Osteoblast (primary cell): ENCODE results near the gene SPEF2. TPM values are rescaled to one million over a fixed set of nuclear protein-coding genes. Genes with fewer than 3 reads are reported as not detected.
"Not testable (repeated sequence)": the region's sequence is repeated elsewhere in the genome, so short reads cannot be mapped to it uniquely, and the experiment has no call there.

Source experiments
- DNase-seq: peaks from one replicate; pipeline ENCODE4 v3.0.0; 2011; ENCODE audit warnings: low spot score, mixed read lengths; ENCODE audit not compliant: insufficient read length; ENCODE audit errors: missing footprints
- H2AFZ ChIP-seq: 2 replicates; pipeline ENCODE4 v1.6.0; 2011; ENCODE audit warnings: mild to moderate bottlenecking, low read length
- H3K27ac ChIP-seq: 2 replicates; pipeline ENCODE4 v1.5.1; 2011; ENCODE audit warnings: mild to moderate bottlenecking, low read depth, low read length, moderate library complexity
- H3K27me3 ChIP-seq: 2 replicates; pipeline ENCODE4 v1.6.0; 2012; ENCODE audit warnings: mild to moderate bottlenecking, control low read depth, inconsistent platforms, low read length, moderate library complexity; ENCODE audit not compliant: insufficient read depth
- H3K36me3 ChIP-seq: 2 replicates; pipeline ENCODE4 v1.5.1; 2011; ENCODE audit warnings: mild to moderate bottlenecking, low read length, control low read depth, moderate library complexity; ENCODE audit not compliant: insufficient read depth
- H3K4me1 ChIP-seq: 2 replicates; pipeline ENCODE4 v1.5.1; 2011; ENCODE audit warnings: mild to moderate bottlenecking, low read length, control low read depth, moderate library complexity; ENCODE audit not compliant: insufficient read depth
- H3K4me2 ChIP-seq: 2 replicates; pipeline ENCODE4 v1.6.0; 2011; ENCODE audit warnings: mild to moderate bottlenecking, low read length; ENCODE audit not compliant: insufficient read depth
- H3K4me3 ChIP-seq: fragments of 200-600 bp; sonication (generic); 3 replicates; pipeline ENCODE4 v1.5.1; 2012; ENCODE audit warnings: mild to moderate bottlenecking, low read length, inconsistent platforms; ENCODE audit not compliant: insufficient read depth
- H3K79me2 ChIP-seq: 2 replicates; pipeline ENCODE4 v1.6.0; 2012; ENCODE audit warnings: mild to moderate bottlenecking, low read length, control low read depth, inconsistent platforms; ENCODE audit not compliant: insufficient read depth
- H3K9me3 ChIP-seq: 2 replicates; pipeline ENCODE4 v1.5.1; 2011; ENCODE audit warnings: low read depth, low read length, control low read depth
- H4K20me1 ChIP-seq: 2 replicates; pipeline ENCODE4 v1.6.0; 2012; ENCODE audit warnings: mild to moderate bottlenecking, low read length, control low read depth; ENCODE audit not compliant: insufficient read depth
- CTCF ChIP-seq: IDR thresholded peaks from 2 replicates; pipeline ENCODE4 v1.5.1; 2011; ENCODE audit warnings: mild to moderate bottlenecking, low read depth, low read length, moderate library complexity; ENCODE audit errors: extremely low read depth
- total RNA-seq: library from RNA; depleted of rRNA; stranded (reverse); fragments of >200 nt; gene quantifications from 2 replicates; pipeline ENCODE4 v1.2.3, GENCODE V29; 2012

Gene SPEF2
- total RNA-seq, 1 donor: 7.2 TPM

GRCh38 chr5:35852773-35853172 lies 235.1 kb downstream of the SPEF2 start:
- Histone ChIP-seq H3K4me3 (peak overlapping the region; percentile 71), H4K20me1 (no peaks in the 10 kb centered on the region), H3K27ac (peak overlapping the region; percentile 62), H3K9me3 (no peaks in the 10 kb centered on the region), H3K4me2 (peak overlapping the region; percentile 87), H3K27me3 (no peaks in the 10 kb centered on the region), H3K79me2 (no peaks in the 10 kb centered on the region), H2AFZ (peak overlapping the region; percentile 57), H3K4me1 (peaks cover 53% of the 10 kb centered on the region), H3K36me3 (no peaks in the 10 kb centered on the region)
- no peak for DNase-seq
- no peak for TF ChIP-seq CTCF

GRCh38 chr5:35853631-35854030 lies 236.0 kb downstream of the SPEF2 start:
- Histone ChIP-seq H3K4me2 (no peak overlapping the region), H3K4me3 (no peak overlapping the region), H3K27ac (no peak overlapping the region), H3K79me2 (peaks cover under 1% of the 10 kb centered on the region), H3K4me1 (peaks cover 62% of the 10 kb centered on the region), H2AFZ (no peak overlapping the region), H3K36me3 (no peaks in the 10 kb centered on the region), H3K9me3 (no peaks in the 10 kb centered on the region), H3K27me3 (no peaks in the 10 kb centered on the region), H4K20me1 (no peaks in the 10 kb centered on the region)
- DNase-seq: no peak
- TF ChIP-seq CTCF: no peak

- Histone ChIP-seq H3K36me3 (no peaks in the 10 kb centered on the region), H3K27me3 (no peaks in the 10 kb centered on the region), H3K4me2 (no peak overlapping the region), H3K9me3 (no peaks in the 10 kb centered on the region), H3K27ac (no peak overlapping the region), H4K20me1 (no peaks in the 10 kb centered on the region), H2AFZ (no peak overlapping the region), H3K79me2 (peaks cover 4% of the 10 kb centered on the region), H3K4me3 (no peak overlapping the region), H3K4me1 (peaks cover 68% of the 10 kb centered on the region)
- TF ChIP-seq CTCF: no peak
- no peak for DNase-seq
These were observed 236.6 kb downstream of the SPEF2 start for GRCh38 chr5:35854248-35854647.

- no peaks in the 10 kb centered on the region for H3K36me3 ChIP-seq
- no peaks in the 10 kb centered on the region for H3K9me3 ChIP-seq
- H4K20me1 ChIP-seq: no peaks in the 10 kb centered on the region
- no peak overlapping the region for H2AFZ ChIP-seq
- H3K4me3 ChIP-seq: no peak overlapping the region
- no peak overlapping the region for H3K27ac ChIP-seq
- DNase-seq: no peak
- peaks cover 7% of the 10 kb centered on the region for H3K79me2 ChIP-seq
- no peak overlapping the region for H3K4me2 ChIP-seq
- TF ChIP-seq CTCF: no peak
- no peaks in the 10 kb centered on the region for H3K27me3 ChIP-seq
- peaks cover 77% of the 10 kb centered on the region for H3K4me1 ChIP-seq
These were observed 237.5 kb downstream of the SPEF2 start for GRCh38 chr5:35855187-35855586.

GRCh38 chr5:35856186-35856764 lies 238.6 kb downstream of the SPEF2 start:
- not testable (repeated sequence) for DNase-seq, H3K27me3 ChIP-seq, H3K79me2 ChIP-seq, H3K9me3 ChIP-seq, H4K20me1 ChIP-seq, H3K36me3 ChIP-seq
- Histone ChIP-seq H3K4me2 (peak overlapping the region; percentile 73), H3K27ac (peak overlapping the region; percentile 78), H3K4me1 (peaks cover 82% of the 10 kb centered on the region), H3K4me3 (peak overlapping the region; percentile 56), H2AFZ (peak overlapping the region; percentile 44)
